Body of pancreas (tissue), 4 donors: ENCODE results near the gene ZBTB4. TPM values are rescaled to one million over a fixed set of nuclear protein-coding genes. Genes with fewer than 3 reads are reported as not detected.

Source experiments
- ATAC-seq: fragments of 150-250 bp; one replicate; pipeline ENCODE4 v1.9.1; 2016
- DNase-seq, 4 donors: peaks; one replicate each; pipeline ENCODE4 v3.0.0-alpha.2; 2019
- H3K27ac ChIP-seq, 4 donors: fragments of 200-600 bp; sonication (generic); 1 replicate in 3 of 4; 2 replicates in 1 of 4; pipeline versions ENCODE4 v1.5.1 to v1.6.1; 2016 to 2019; ENCODE audit warnings: mild to moderate bottlenecking in 1 of 4, mixed read lengths in 1 of 4, moderate library complexity in 1 of 4
- H3K27me3 ChIP-seq, 2 donors: fragments of 200-600 bp; sonication (generic); one replicate each; pipeline ENCODE4 v1.6.0; 2016; ENCODE audit warnings: mild to moderate bottlenecking in 1 of 2
- H3K36me3 ChIP-seq, 2 donors: fragments of 200-600 bp; sonication (generic); replicated peaks in 1 of 2; 2 replicates each; pipeline ENCODE4 v1.5.1; 2016; ENCODE audit warnings: low read depth in 2 of 2; ENCODE audit not compliant: insufficient read depth in 1 of 2
- H3K4me1 ChIP-seq: fragments of 200-600 bp; sonication (generic); one replicate; pipeline ENCODE4 v1.6.0; 2016
- H3K4me3 ChIP-seq, 2 donors: fragments of 200-600 bp; sonication (generic); 1 replicate in 1 of 2; 2 replicates in 1 of 2; pipeline ENCODE4 v1.5.1; 2016 to 2019
- H3K9me3 ChIP-seq, 3 donors: fragments of 200-600 bp; sonication (generic); 1 replicate in 2 of 3; 2 replicates in 1 of 3; pipeline ENCODE4 v1.5.1; 2016
- CTCF ChIP-seq, 7 experiments: fragments of 450-650 bp in 4 of 7; fragments of 200-600 bp in 3 of 7; sonication (generic) in 3 of 7; IDR thresholded peaks; one replicate each; pipeline ENCODE4 v1.5.1; 2016 to 2019; ENCODE audit warnings: antibody characterized with exemption in 7 of 7
- POLR2A ChIP-seq, 3 donors: fragments of 450-650 bp; IDR thresholded peaks; one replicate each; pipeline ENCODE4 v1.6.1; 2016; ENCODE audit warnings: antibody characterized with exemption in 3 of 3, mild to moderate bottlenecking in 2 of 3
- WGBS, 2 donors: methylation state at CpG; one replicate each; pipeline ENCODE4 v1.1.5; 2017; 5-methylcytosine and 5-hydroxymethylcytosine counted together
- intact Hi-C: fragments of 100-400 bp; cut with DNase I; formaldehyde crosslinking; loops from one replicate; pipeline ENCODE4 v1.15.1; 2023
- total RNA-seq, 2 donors: library from RNA; depleted of rRNA; stranded (reverse); fragments of >200 nt; gene quantifications; one replicate each; pipeline ENCODE4 v1.1.0, GENCODE V29; 2016

ZBTB4 gene
- total RNA-seq, 2 donors from 2014 or later: 30.9 to 38.2 TPM

- TF ChIP-seq POLR2A (IDR thresholded peaks at IDR 0.05) (no peak), CTCF (IDR thresholded peaks at IDR 0.05) (no peak)
- H3K4me1 ChIP-seq: peaks cover 49% of the 10 kb centered on the region
- no peaks in the 10 kb centered on the region for H3K27me3 ChIP-seq
Measured at GRCh38 chr17:7438656-7439460, 40.6 kb downstream of the ZBTB4 start.

DNA sequence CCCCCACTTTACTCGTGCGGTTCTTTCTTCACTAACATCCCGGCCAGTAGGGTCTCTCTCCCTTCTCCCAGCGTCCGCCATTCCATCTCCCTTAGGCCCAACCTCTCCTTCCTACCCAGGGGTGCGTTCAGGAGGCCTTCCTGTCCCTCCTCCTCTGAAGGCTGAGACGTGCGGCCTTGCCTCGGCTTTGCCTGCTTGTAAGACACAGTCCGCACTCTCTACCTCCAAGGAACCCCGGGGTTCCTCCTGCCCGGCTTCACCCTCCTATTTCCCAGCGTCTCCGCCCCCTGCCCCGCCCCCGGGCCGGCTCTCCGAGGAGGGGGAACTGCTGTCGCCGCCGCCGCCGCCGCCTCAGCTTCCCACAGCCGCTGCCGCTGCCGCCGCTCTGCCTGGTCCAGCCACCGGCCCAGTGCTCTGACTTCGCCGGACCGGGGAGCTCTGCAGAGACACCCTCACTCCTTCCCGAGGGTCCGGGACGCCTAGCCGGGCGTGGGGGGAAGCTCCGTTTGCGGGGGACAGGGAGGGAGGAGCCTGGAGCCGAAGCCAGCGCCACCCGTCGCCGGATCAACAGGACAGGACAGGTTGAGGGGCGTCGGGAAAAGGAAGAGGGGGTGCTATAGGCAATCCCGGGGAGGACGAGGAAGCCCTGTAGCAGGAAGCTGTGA is 41.3 kb downstream of the ZBTB4 start:
- no peaks in the 10 kb centered on the region for H3K9me3 ChIP-seq
- DNase-seq (peak; percentile 25 to 48 (median 34)), ATAC-seq (no peak)
- no peaks in the 10 kb centered on the region for H3K27me3 ChIP-seq
- H3K36me3 ChIP-seq: no peaks in the 10 kb centered on the region
- TF ChIP-seq POLR2A (IDR thresholded peaks at IDR 0.05): no peak
- no peak for TF ChIP-seq CTCF (IDR thresholded peaks at IDR 0.05)
- H3K4me3 ChIP-seq: no peak overlapping the region
- H3K4me1 ChIP-seq: peaks cover 49% of the 10 kb centered on the region
- intact Hi-C loops: no loop called here
- 50 to 87% methylated on average over 48 of the region's 48 CpGs for WGBS, 2 donors
- H3K27ac ChIP-seq: peak overlapping the region in 1 of 4 donors; percentile 94

More at GRCh38 chr17:7438656-7439460, 40.6 kb downstream of the ZBTB4 start:
- ATAC-seq (no peak), DNase-seq (no peak)
- H3K9me3 ChIP-seq: no peaks in the 10 kb centered on the region
- no peak overlapping the region for H3K27ac ChIP-seq
- H3K4me3 ChIP-seq: no peak overlapping the region
- no peaks in the 10 kb centered on the region for H3K36me3 ChIP-seq
- 64 to 66% methylated on average over 11 of the region's 11 CpGs for WGBS, 2 donors
- intact Hi-C loops: no loop called here

DNA sequence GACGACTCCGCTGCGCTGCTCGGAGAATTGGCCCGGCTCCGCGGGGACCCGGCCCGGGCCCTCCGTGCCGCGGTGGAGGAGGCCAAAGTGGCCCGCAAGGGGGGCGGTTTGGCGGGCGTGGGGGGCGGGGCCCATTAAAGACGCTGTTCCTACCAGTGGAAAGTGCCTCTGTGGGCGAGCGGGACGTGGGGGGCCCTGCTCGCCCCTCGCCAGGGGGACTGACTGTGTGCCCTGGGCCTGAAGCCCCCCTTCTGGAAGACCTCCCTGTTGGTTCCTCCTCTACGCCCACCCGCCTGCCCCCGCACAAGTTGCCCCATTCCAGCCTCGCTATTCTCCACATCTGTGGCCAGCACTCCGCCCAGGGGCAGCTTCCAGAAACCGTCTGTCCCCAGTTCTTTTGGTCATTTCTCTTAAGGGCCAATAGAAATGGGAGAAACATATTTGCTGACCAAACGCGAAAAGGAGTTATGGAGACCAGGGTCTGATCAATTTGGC is 42.0 kb downstream of the ZBTB4 start:
- H3K4me3 ChIP-seq: no peak overlapping the region
- H3K4me1 ChIP-seq: peaks cover 49% of the 10 kb centered on the region
- no peak for ATAC-seq
- intact Hi-C loops: no loop called here
- no peaks in the 10 kb centered on the region for H3K36me3 ChIP-seq
- no peak for DNase-seq
- H3K9me3 ChIP-seq: no peaks in the 10 kb centered on the region
- no peaks in the 10 kb centered on the region for H3K27me3 ChIP-seq
- TF ChIP-seq CTCF (IDR thresholded peaks at IDR 0.05) (no peak), POLR2A (IDR thresholded peaks at IDR 0.05) (no peak)
- peak overlapping the region; percentile 80 to 94 (median 90) for H3K27ac ChIP-seq
- WGBS, 2 donors: 25 to 72% methylated on average over 8 to 27 of the region's 31 CpGs

DNA sequence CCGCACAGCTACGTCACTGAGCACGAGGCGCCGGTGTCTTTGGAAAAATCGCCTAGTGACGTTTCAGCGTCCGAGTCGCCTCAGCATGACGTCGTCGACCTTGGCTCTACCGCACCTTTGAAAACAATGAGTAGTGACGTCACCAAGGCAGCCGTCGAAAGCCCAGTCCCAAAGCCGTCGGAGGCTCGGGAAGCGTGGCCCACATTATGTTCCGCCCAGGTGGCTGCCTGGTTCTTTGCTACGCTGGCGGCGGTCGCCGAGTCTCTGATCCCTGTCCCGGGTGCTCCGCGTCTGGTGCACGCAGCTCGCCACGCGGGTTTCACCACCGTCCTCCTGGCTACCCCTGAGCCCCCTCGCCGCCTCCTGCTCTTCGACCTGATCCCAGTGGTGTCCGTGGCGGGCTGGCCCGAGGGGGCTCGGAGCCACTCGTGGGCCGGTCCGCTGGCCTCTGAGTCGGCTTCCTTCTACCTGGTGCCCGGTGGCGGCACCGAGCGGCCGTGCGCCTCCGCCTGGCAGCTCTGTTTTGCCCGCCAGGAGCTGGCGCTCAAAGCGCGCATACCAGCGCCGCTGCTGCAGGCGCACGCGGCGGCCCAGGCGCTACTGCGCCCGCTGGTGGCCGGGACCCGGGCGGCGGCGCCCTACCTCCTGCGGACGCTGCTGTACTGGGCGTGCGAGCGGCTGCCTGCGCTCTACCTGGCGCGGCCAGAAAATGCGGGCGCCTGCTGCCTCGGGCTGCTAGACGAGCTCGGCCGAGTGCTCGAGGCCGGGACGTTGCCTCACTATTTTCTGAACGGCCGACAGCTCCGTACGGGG is 42.7 kb downstream of the ZBTB4 start:
- Histone ChIP-seq H3K27me3 (no peaks in the 10 kb centered on the region), H3K27ac (peak overlapping the region; percentile 80 to 94 (median 90)), H3K36me3 (no peaks in the 10 kb centered on the region), H3K9me3 (no peaks in the 10 kb centered on the region), H3K4me1 (peaks cover 49% of the 10 kb centered on the region), H3K4me3 (no peak overlapping the region)
- intact Hi-C loops: no loop called here
- DNase-seq (peak; percentile 90 to 93 (median 91)), ATAC-seq (peak; percentile 75)
- TF ChIP-seq CTCF (IDR thresholded peaks at IDR 0.05): peak; percentile 82 to 99 (median 91)
- TF ChIP-seq POLR2A (IDR thresholded peaks at IDR 0.05): peak; percentile 72 to 90 (median 89)
- 5 to 44% methylated on average over 4 to 92 of the region's 92 CpGs for WGBS, 2 donors
